Stimulated activated CD4-positive, alpha-beta T cell treated with anti-CD3 and anti-CD28 coated beads, Interleukin-12 subunit alpha, Interleukin-12 subunit beta, amount 100 ng/mL, for 48 hours (primary cell): ENCODE data around the gene CHD6.

ENCODE experiments used
- DNase-seq, 3 donors: peaks; one replicate each; pipeline ENCODE4 v3.0.0-alpha.2; 2020; ENCODE audit warnings: low read depth in 2 of 3, low spot score in 1 of 3

The CHD6 gene

DNA sequence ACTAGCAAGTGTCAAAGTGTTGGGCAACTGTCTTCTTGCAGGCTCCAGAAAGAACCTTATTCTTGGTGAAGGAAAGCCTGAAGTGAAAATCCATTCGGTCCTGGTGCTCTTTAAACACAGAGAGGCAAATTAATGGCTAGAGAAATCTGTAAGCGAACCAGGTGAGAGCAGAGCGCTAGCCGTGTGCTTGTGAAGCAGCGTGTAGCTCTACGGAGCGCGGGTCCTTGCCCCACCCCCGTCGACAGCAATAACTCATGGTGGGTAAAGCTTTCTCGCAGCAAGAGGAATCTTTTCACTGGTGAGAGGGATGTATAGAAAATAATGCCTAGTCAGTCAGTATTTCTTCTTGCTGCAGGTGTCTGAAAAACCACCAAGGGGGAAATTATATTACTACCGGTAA, 214.6 kb downstream of the CHD6 start:
- no peak for DNase-seq

DNA sequence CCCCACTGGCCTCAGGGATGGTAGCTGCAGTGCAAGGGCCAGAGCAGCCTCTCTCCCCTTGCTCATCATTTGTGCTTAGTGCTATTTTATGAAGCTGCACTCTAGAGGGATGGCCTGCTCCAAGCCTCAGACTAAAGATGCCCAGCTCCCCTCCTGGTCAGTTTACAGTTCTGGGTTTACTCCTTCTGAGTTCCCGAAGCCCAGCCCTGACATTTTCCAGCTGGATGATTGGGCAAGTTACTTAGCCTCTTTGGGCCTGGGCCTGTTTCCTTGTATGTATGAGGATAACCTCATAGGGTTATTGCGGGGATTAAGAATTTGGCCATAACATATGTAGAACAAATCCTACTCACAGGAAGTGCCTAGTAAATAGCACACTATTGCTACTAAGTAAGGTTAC, 219.8 kb downstream of the CHD6 start:
- no peak for DNase-seq

DNA sequence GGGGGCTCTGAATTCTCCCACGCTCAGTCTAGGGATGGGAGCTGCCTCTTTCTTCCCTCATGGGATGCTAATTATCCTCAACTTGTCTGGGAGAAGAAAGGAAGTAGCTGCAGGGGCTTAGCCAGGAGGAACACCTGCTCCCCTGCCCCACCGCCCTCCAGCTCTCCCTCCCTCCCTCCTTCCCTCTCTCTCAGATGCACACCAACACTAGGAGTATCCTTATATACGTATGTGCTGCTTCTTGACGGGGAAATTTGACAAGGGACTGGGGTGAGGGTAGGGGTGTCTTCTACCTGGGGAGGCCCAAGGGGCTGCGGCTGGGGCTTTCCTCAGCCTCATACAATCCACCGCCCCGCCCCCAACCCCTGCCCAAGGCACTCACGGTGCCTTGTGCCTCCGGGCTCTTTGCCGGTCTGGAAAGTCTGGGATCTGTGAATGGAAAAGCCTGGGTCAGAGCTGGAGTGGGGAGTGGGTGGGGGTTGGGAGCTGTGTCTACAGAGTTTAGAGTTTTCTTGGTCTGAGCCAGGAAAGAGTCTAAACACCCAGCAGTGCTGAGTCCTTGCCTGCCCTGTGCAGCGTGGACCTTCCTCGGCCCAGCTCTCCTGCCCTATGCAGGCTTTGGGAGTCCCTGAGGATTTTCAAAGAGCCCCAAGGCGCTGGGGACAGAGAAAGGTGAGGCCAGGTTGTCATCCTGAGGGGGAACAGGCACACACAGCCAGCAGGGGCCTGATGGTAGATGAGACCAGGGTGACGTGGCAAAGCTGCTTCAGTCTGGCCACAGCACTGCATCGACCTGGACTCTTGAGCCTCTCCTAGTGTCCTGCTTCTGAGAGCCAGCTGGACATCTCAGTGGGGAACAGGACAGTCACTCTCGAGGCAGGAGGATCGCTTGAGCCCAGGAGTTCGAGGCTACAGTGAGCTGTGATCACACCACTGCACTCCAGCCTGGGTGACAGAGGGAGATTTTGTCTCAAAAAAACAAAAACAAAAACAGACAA, 222.2 kb downstream of the CHD6 start:
- DNase-seq, result no peak

DNA sequence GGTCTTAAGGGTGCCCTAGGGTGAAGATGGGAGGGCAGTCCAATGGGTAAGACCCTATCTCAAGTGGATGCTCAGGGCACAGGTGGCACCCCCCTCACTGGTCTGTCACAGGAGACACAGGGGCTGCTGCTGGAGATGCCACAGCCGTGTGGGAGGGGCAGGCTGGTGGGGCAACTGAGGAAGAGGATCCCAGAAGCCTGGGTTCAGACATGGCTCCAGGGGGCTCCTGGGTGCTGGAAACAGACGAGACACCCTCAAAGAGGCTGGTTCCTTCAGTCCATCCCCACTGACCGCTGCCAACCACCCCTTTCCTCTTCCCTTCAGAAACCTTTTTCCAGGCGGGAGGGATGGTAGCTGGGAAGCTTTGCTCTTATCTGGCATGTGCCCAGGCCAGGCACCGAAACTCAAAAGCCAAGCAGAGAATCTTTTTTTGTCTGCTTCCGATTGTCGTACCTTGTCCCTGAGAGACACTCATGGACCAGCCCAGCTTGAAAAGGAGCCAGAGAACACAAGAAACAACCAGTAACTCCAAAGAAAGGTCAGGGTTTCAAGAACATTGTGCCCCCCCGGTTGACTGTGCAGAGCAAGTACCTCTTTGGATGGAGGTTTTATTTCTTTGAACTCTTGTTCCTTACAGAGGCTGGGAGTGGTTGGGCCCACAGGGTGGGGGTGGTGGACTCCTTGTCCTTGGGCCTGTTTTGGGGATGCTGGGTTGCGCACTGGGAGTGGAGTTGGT, 223.1 kb downstream of the CHD6 start:
- no peak for DNase-seq

DNA sequence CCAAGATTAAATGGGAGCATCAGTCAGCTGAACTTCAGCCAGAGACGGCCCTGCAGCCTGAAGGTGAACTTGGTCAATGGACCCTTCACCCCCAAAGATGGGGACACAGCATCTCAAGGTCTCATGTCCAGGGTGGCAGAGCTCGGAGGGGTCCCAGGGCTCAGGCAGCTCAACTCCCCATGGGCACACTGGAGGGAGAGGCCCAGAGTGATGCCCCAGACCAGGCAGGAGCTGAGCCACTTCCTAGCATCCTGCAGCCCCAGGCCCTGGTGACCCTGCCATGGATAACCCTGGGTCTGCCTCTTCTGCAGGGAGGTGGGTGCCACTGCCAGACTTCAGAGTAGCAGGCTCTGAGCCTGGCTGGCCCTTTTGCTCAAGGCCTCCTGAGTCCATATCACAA, 224.1 kb downstream of the CHD6 start:
- no peak for DNase-seq

DNA sequence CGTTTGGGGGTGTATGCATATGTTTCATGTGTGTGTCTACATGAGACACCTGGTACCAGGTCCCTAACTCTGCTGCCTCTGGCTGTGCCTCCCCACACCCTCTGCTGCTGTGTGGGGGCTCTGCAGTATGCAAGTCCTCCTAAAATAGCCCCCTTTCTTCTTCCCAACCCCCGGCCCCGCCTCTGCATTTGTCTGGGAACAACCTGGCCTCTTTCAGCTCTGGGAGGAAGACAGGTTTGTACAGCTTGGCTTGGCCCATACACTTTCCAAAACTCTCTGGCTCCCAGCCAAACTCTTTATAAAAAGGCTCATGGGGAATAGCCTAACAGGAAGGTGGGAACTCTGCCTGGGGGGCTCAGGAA, 224.5 kb downstream of the CHD6 start:
- DNase-seq, result no peak

DNA sequence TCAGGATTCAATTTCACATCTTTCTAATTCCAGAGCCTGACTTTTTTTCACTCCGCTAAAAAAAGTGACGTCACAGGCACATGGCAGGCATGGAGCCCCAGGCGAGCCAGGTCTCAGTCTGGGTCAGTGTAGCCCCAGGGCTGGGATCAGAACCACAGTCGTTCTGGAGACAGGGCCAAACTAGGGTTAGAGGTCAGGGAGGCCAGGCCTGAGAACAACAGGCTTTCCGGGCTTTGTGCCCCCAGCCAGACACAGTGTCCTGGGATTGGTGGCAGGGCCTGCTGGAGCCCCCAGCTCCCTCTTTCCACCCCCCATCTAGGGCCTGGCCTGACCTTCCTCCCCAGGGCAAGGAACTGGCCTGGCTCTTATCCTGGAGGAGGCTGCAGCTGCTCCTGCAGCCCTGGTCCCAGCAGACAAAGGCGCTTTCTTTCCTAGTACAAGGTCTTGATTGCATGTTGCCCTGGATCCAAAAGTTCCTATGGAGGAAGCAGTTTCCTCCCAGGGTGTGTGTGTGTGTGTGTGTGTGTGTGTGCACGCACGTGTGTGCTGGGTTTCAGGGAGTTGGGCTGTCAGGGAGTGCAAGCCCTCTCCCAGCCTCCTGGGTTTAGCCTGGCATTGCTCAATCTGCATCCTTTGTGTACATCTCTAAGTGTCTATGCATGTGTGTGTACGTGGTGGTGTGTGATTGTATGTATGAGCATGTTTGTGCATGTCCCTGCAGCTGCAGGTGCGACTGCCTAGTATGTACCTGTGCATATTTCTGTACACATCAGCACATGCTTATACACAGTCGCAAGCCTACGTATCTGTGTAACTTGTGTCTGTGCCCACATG, 225.1 kb downstream of the CHD6 start:
- no peak for DNase-seq

DNA sequence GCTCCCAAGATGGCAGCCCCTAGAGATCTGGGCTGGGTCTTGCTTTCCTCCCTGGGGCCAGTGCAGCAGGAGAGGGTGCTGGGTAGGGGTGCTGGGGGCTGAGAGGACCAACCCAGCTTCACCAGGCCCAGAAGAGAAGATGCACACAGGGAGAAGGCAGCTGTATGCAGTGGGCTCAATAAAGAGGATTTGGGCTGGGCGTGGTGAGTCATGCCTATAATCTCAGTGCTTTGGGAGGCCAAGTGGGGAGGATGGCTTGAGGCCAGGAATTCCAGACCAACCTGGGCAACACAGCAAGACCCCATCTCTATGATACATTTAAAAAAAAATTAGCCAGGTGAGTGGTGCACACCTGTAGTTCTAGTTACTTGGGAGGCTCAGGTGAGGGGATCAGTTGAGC, 225.9 kb downstream of the CHD6 start:
- DNase-seq, result no peak

DNA sequence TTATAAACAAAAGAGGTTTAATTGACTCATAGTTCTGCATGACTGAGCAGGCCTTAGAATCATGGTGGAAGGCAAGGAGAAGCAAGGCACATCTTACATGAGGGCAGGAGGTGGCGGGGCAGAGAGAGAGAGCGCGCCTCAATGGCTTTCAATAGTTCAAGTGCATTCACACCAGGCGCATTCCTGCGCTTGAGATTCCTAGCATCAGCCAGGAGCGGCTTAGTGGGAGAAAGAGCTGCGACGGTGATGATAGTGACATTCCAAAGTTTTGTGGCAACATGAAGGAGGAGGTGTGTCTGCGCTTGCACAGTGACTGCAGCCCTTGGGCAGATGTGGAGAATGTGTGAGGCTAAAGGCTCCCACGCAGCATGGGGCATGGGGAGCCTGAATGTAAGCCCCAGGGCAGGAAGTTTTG, 226.6 kb downstream of the CHD6 start:
- no peak for DNase-seq

DNA sequence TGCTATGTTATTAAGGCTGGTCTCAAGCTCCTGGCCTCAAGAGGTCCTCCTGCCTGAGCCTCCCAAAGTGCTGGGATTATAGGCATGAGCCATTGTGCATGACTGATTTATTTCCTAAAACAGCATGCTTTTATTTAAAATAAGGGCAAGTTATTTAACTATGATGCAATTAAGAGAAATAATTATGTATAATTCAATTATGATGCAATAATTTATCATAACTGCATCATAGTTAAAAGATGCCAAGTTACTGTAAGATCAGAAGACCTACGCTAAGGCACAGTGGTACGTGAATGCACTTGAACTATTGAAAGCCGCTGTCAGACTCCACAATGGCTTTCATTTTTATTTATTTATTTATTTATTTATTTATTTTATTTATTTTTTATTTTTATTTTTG, 227.3 kb downstream of the CHD6 start:
- DNase-seq, result no peak

DNA sequence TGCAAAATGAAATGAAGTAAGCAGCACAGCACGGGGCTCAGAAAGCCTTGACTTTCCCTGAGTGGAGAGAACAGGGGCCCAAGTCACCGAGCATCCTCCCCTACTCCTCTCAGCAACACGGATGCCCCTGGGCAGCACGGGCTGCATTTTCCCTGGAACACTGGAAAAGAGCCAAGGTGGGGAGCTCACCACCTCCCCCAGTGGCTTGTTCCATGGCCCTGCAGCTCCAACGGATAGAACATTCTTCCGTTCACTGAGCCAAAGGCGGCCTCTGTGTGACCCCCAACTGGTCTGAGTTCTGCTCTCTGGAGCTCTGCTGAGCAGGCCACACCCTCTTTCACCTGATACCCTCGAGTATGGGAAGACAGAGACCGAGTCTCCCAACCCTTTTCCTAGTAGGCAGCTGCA, 230.7 kb downstream of the CHD6 start:
- DNase-seq, result no peak

DNA sequence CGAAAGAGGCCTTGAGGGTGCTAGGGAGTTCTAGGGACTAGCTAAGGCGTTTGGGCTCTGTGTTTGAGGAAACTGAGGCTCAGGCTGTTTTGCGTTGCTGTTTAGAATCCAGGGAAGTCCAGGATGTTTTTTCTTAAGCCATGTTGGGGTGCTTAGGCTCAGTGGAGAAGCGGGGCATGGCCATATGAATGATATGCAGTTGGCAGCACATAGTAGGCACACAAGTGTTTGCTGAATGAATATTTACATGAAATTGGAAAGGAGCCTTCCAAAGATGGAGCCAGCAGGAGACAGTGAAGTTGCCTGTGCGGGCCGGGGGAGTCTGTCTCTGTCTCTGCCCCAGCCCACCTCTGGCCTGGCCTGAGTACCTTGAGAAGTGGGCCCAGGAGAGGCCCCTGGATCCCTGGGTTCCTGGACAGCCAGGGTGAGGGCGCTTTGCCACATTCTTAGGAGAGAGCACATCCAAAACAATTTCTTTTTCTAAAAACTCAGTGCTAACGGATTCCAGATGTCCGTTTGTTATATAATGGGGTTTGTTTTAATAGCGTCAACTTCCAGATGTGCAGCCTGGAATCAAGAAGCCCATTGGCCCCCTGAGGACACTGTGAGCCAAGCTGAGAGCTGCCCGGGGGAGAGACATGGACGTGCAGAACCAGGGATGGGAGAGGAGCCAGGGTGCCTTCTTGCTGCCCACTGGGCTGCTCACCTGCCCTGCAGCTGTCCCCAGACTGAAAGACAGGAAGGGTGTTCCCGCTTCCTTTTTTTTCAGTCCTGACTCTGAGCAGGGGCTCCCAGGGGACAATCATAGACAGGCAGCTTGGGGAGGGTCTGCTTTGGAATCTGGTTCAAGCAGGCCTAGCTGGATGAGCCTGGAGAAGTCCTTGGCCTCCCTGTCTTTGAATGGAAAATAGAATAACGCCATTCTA, 231.4 kb downstream of the CHD6 start:
- no peak for DNase-seq

DNA sequence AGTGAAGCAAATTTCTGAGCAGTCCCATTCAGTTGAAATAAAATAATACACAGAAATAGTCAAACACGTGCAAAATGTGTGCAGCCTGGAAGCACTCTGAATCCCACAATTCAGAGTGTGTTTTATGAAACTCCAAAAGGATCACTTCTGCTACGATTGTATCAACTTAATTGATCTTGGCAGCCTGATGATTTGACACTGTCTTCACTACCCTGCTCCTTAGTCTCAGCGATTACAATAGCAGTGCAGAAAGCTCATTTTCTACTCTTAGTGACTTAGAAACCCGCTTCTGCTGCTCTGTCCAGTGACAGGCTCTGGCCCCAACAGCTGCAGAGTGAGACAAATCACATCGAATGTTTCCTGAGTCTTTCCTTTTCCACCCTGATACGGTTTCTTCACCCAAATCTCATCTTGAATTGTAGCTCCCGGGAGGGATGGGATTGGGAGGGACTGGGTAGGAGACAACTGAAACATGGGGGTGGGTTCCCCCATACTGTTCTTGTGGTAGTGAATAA, 235.3 kb downstream of the CHD6 start:
- no peak for DNase-seq

DNA sequence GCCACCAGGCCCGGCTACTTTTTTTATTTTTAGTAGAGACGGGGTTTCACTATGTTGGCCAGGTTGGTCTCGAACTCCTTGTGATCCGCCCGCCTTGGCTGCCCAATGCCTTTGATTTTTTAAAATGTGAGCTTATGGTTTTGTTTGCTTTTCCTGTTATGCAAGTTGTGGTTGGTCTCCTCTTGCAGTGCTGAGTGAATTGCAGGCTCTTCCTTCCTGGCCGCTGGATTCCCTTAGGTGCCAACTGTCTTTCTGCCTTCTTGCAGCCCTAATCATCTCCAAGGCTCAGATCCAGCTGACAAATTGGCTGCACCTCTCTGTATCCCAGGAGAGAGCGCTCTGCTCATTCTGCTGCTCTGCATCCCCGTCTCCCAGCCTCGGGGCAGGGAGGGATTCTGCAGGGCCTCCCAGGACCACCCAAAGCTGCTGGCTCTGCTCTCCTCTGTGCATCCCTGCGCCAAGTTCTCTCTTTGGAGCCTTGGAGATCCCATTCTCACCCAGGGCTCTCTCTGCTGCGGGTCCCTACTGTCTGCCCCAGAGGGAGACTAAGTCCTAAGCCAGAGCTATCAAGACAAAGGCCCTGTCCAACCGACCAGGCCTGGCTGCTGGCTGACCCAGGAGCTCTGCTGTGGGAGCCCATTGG, 237.5 kb downstream of the CHD6 start:
- DNase-seq, result no peak

DNA sequence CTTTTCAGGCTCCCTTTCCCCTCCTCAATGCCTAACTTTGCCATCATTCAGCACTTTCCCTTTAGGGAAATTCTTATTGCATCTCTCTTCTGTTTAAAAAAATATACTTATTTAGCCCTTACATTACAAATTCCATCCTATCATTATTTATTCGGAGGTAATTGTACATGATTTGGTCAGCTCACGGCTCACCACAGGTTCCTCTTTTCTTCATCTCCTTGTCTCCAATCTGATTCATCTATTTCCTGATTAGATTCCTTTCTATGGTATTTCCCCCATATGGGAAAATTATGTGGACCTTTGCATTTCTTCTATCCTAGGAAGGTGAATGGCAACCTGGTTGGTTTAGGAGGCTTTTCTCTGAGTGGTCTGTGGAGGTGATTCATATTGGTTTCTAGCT, 238.6 kb downstream of the CHD6 start:
- DNase-seq, result no peak

DNA sequence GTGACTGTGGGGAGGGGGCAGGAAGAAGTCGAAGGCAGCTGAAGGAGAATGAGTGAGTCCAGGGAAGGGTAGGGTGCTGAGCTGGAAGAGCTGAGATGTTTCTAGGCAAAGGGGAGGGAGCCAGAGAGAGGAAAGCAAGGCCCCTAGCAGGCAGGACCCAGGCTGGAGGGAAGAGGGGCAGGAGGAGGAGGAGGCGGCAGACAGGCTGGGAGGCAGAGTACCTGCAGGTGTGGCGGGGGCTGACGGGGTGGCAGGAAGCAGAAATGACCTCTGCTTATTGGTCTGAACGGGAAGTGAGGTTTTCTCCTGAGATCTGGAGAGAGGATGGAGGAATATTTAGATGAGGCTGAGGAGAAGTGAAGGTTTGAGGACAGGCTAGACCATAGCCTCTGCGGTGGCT, 240.9 kb downstream of the CHD6 start:
- no peak for DNase-seq

DNA sequence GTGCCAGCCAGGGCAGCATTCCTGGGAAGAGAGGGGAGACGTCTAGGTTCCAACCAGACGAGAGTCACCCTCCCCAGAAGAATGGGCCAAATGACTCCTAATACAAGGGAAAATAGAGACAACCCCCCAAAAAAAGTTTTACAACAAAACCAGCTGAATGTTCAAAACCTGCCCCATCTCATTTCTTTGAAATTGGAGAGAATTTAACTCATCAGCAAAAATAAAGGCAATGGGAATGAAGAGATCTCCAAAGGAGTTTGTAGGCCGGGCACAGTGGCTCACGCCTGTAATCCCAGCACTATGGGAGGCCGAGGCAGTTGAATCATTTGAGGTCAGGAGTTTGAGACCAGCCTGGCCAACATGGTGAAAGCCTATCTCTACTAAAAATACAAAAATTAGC, 241.8 kb downstream of the CHD6 start:
- DNase-seq, result no peak

DNA sequence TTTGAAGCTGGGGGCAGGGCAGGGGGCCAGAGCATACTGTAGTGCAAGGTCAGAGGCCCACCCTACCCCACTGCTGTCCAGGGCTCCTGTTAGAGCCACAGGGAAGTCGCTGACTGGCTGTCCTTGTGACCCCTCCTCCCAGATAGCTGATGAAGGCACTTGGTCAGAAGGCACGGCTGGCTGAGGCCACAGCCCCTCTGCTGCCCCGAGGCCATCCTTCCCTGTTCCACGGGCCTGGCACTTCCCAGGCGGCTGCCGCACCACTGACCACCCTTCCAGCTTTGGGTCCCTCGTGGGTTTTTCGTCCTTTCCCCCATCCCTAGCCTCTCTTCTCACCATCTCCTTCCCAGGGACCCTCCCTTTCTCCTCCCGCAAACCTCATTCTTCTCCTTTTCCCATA, 242.3 kb downstream of the CHD6 start:
- DNase-seq, result no peak
